NK-92 treated with Interleukin-12 subunit alpha and Interleukin-12 subunit beta, amount 100 ng/mL, for 24 hours (cell line): ENCODE data around the gene PSPC1.

Experiments used
- DNase-seq: peaks from one replicate; lab custom pipeline; 2025; lab: John Stamatoyannopoulos, UW

The PSPC1 gene

GRCh38 chr13:19673473-19674430 lies 109.0 kb downstream of the PSPC1 start:
- no peak for DNase-seq

- no peak for DNase-seq
These were observed 109.8 kb downstream of the PSPC1 start for GRCh38 chr13:19672990-19673389.

DNA sequence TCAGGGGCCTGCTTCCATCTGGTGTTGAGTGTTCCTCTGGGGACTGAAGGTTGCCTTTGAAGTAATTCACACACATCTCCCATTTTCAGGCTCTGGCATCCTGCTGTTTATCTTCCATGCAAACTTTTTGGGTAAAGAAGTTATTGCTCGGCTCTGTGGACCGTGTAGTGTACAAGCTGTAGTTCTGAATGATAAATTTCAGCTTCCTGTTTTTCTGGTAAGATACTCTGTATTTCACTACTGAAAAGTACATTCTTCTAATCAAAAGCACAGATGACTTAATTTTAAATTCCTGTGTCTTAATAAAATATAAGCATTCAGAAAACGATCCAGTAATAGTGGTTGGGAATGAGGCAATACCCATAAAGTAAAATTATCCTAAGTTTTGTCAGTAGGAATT lies 112.6 kb downstream of the PSPC1 start:
- no peak for DNase-seq

DNA sequence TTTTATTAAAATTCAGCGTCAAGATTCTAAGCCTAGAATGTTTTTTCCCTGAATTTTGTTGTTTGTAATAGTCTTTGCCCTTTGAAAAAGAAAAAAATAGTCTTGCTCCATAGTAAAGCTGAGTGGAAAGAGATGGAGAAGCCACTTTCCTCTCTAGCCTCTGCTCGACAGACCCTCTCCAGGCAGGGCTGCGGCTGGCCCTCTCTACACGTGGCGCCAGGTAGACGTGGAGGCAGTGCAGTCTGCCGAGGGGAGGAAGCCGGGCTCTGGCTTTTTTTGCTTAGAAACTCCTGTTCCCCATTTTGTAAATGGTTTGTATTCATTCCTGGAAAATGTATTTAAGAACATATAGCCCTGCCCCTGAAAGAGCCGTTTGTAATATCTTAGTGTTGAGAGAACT lies 114.0 kb downstream of the PSPC1 start:
- no peak for DNase-seq

DNA sequence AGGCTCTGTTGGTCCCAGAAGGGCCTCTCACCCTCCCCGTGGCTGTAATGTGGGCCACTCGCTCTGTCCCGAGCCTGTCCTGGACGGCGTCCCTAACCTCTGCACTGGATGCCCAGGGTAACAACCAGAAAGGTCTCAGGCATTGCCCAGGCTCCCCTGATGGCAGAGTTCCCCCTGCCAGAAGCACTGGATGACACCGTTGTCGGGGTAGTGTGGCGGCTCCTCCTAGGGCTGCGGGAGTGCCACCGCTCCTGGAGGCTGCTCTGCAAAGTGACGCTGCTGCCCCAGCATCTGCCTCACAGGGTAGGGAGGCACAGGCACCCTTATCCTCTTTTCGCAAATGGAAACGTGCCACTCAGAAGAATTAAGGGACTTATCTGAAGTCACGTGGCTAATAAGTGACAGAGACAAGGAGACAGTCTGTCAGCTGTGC lies 117.3 kb downstream of the PSPC1 start:
- no peak for DNase-seq

- DNase-seq, result no peak
These were observed 118.1 kb downstream of the PSPC1 start for GRCh38 chr13:19664481-19665230.

GRCh38 chr13:19663416-19663979 lies 119.2 kb downstream of the PSPC1 start:
- no peak for DNase-seq

GRCh38 chr13:19661561-19661960 lies 121.2 kb downstream of the PSPC1 start:
- DNase-seq, result no peak

- no peak for DNase-seq
These were observed 121.6 kb downstream of the PSPC1 start for GRCh38 chr13:19661126-19661525.

DNA sequence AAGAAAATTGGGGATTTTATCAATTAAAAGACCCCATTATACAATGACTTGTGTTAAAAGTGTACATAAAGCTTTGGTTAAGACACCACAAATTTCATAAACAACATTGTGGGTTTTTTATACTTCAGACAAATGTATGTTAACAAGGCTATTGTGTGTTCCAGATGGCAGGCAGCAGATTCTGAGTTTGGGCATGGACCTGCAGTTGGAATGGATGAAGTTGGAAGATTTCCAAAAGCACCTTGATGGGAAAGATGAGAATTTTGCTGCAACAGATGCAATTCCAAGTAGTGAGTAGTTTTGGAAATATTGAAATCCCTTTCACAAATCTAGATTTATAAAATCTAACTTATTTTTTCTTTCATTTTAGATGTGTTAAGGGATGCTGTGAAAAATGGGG lies 123.9 kb downstream of the PSPC1 start:
- no peak for DNase-seq

GRCh38 chr13:19657872-19658591 lies 124.7 kb downstream of the PSPC1 start:
- DNase-seq, result no peak
